ENCODE results near the gene ASB15. TPM values are rescaled to one million over a fixed set of nuclear protein-coding genes. Genes with fewer than 3 reads are reported as not detected.
A peak's percentile ranks its signal among the peaks of the same experiment; 100 is the strongest.
"Not testable (repeated sequence)": the region's sequence is repeated elsewhere in the genome, so short reads cannot be mapped to it uniquely, and the experiment has no call there.

The ASB15 gene
- not detected in 2 replicates for total RNA-seq (2014; rRNA removed; shearing (Covaris generic))

DNA sequence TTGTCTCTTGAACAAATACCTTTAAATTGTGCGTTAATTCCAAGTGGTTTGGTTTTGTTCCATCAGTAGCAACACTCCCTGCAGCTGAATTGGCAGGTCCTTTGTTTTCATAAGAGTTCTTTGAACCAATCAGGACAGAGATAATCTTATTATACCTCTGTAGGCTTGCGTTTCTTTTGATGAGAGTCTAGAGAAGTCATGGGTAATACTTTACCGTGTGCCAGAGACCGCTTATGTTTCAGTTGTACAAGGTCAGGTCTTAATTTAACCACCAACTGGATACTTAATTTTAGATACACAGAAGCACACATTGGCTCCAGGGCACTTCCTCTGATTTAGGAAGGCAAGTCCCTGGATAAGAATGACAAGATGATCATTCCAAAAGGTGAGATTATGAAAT is at the start of gene ASB15:
Gene ASB15, plus strand, starts transcription at position 292 of the 400 bp plus-strand sequence. CDS start 12,682 bp downstream, outside the sequence.
- DNase-seq (ENCODE audit: low spot score), result no peak

DNA sequence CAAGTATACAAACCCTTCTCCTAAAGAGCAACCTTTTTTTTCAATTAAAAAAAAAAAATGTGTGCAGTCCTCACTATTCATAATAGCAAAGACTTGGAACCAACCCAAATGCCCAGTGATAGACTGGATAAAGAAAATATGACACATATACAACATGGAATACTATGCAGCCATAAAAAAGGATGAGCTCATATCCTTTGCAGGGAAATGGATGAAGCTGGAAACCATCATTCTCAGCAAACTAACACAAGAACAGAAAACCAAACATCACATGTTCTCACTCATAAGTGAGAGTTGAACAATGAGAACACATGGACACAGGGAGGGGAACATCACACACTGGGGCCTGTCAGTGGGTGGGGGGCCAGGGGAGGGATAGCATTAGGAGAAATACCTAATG is 49.5 kb upstream of the ASB15 start:
- not testable (repeated sequence) for DNase-seq (ENCODE audit: low spot score)

DNA sequence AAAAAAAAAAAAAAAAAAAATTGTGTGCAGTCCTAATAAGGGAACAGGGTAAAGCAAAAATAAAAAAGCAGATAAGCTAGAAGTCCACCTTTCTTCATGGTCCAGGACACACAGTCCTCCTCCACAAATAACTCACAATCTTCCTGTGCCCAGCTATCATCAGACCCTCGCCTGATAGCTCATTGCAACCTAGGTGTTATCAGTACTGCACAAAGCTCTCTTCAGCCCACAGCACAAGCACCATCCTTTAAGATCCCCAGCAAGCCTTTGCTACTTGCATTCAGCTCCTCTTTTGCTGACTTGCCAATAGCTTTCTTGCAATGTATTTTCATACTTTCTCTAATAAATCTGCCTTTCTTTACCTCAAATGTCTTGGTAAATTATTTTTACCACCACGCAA is 49.0 kb upstream of the ASB15 start:
- no peak for DNase-seq (ENCODE audit: low spot score)

DNA sequence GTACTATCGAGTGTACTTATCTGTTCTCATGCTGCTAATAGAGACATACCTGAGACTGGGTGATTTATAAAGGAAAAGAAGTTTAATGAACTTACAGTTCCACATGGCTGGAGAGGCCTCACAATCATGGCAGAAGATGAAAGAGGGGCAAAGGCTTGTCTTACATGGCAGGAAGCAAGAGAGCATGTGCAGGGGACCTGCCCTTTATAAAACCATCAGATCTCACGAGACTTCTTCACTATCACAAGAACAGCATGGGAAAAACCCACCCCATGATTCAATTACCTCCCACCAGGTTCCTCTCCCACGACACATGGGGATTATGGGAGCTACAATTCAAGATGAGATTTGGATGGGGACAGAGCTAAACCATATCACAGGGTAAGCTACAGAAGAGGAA is 48.5 kb upstream of the ASB15 start:
- no peak for DNase-seq (ENCODE audit: low spot score)

DNA sequence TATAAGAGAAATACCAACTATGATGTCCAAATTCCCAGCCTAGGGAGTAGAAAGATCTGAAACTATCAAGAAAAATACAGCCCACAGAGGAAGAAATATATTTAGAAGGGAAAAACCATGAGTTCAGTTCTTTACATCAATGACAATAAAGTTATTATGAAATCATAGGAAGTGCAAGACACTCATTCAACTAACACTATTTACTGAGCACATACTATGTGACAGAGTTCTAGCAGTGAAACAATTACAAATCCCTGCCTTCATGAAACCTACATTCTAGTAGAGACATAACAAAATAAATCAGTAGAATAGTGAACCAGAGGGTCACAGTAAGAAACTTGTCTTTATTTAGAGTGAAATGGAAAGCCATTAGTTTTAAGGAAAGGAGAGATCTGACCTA is 46.1 kb upstream of the ASB15 start:
- no peak for DNase-seq (ENCODE audit: low spot score)

DNA sequence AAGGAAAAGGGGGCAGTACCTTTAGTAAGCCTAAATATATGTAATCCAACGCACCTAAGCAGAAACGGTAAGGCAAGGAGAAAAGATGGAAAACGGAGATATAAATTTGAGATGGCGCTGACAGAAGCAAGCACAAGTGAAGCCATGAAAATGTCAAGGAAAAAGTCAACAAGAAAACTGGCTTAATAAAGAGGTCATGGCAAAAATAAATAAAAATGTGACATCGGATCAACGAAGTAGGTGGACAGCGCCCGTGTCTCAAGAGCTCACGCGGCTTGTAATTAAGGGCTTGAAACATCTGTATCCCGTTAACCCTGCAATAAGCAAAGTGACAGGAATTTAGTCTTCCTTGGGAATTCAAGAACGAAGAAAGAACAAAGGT is 44.6 kb upstream of the ASB15 start:
- DNase-seq (ENCODE audit: low spot score), result no peak

DNA sequence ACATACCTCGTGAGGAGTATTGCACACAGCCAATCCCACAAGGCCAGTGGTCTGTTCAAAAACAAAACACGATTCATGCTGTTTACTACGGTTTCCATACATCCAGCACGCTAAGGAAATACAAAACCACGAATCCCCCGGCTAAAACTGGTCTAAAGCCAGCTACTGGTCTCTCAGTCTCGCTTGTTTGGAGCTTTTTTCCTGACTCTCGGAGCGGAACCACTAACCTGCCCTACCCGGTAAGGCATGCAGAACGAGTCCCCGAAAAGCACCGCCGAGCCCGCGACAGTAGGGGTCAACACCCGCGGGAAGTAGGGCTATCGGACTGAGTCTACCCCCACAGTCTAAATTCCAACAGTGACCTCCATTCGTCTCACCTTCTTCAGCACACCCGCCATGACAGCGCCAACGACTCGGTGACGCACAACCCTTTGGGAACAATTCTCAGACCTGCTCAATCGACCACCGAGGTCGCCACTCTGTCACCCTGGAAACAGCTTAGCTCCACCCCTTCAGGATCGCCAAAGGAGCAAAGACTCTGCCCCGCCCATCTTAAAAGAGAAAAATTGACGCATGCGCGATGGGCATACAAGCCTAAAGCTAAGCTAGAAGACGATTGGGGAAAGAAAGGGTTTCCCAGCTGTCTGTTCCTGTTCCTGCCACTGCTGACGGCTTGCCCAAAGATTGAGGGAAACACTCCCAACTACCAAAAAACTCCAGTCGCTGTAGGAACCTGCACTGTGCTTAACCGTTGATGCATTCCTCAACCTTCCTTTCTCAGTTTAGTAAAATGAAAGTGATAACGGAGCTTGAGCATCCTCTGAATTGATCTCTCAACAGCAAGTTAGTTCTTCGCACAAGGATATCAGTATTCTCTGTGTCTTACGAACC is 44.0 kb upstream of the ASB15 start, which contains the start of gene NDUFA5:
Gene NDUFA5, minus strand, starts transcription at position 421 of the 891 bp plus-strand sequence. Its CDS starts 23 bp downstream, at position 398.
- DNase-seq (ENCODE audit: low spot score), result peak; percentile 99

DNA sequence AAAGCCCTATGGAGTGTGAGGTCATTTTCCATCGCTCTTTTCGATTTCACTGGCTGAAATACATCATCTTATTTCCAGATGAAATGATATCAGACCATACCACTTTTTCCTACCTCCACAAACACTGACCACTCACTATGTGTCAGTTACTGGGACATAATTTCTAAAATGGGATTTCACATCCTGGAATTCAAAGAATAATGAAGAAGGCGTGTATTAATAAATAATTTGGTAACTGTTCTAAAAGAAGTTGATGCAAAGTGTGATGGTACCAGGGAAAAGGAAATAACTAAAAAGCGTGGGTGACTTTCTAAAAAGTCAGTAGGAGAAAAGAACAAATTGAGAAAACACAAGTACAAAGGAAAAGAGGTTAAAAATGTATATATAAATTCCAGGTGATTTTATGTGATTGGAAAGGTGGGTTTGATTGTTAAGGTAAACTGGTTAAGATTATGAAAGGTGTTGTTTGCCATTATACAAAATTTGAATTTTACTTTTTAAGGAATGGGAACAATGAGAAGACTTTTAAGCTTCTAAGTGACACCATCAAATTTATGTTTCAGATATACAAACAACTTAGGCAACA is 43.2 kb upstream of the ASB15 start:
- DNase-seq (ENCODE audit: low spot score), result no peak

DNA sequence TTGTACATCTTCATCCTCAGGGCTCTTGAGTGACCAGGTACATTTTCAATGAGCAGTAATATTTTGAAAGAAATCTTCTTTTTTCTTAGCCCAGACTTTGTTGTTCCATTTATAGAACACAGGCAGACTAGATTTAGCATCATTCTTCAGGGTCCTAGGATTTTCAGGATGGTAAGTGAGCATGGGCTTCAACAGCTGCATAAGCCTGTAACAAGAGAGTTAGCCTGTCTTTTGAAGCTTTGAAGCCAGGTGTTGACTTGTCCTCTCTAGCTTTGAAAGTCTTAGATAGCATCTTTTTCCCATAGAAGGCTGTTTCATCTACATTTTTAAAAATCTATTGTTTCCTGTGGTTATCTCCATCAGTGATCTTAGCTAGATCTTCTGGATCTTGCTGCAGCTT is 39.5 kb upstream of the ASB15 start:
- no peak for DNase-seq (ENCODE audit: low spot score)

DNA sequence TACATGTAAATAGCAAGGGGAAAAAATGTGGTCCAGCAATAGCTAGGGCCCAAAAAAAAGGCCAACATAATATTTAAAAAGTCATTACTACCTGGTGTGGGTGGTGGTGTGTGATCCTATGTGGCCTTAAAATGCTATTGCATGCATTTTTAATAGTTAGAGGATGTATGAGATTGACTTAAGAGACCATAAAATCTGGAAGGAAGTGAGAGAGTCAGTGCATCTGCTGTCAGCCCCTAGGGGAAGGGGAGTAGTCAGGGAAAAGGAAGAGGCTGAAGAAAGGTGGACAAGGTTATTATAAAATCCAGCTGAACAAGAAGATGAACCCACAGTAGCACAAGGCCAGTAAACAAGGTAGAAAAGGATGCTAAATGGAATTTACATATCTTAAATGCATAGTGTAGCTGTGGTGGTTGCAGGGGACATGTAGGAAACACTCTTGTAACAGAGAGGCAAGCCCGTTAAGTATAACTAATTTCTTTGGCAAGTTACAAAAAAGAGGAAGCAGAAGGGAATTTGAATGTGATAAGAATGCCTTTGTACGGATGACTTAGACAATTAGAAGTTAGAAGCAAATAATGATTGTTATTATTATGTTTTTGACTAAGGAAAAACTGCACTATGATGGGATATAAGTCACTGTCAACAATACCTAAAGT is 32.1 kb upstream of the ASB15 start:
- DNase-seq (ENCODE audit: low spot score), result no peak

DNA sequence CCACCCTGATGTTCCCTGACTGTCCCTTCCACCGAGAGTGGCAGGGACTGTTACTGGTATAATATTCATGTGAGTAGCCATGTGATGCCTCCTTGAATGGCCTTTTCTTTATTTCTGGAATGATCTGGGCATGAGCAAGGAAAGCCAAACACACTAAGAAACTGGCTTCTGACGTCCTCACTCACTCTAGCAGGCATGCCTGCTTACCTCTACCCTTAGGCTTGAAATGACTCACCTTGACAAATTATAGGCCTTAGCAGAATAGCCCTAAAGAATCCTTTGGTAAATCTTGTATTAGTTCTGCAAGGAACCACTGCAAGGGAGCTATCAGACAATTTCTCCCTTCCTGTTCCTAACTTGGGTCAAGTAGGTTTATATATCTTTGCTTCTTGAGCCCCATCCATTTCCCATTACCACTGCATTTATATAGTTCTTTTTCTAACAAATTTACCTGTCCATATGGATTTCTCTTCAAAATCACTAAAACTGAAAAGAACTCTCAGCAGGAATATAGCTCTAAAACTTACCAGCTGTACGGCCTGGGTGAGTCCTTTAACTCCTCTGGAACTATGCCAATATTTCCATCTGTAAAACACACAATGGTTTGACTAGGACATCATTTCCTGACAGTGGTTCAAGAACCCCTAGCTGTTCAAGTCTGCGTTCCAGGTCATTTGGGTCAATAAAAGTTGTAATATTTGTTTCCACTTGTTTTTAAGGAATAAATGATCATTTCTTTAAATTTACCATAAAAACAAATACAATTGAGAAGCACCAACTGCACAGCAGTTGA is 31.0 kb upstream of the ASB15 start:
- DNase-seq (ENCODE audit: low spot score), result no peak

DNA sequence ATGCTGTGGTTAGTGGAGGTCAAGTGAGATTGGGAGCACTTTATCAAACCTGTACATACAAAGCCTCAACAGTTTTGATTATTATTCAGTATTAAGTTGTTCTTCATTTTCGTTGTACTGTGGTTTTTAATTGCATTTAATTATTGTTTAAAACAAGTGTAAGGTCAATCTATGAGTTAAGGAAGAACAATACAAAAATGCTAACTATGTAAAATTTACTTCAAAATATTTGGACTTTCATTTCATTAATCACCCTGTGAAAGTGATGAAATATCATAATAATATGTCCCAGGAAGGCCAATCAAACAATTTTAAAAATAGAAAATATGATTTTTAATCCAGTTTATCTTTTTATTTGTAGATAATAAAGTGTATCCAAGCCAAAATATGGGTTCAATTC is 30.4 kb upstream of the ASB15 start:
- DNase-seq (ENCODE audit: low spot score), result no peak

DNA sequence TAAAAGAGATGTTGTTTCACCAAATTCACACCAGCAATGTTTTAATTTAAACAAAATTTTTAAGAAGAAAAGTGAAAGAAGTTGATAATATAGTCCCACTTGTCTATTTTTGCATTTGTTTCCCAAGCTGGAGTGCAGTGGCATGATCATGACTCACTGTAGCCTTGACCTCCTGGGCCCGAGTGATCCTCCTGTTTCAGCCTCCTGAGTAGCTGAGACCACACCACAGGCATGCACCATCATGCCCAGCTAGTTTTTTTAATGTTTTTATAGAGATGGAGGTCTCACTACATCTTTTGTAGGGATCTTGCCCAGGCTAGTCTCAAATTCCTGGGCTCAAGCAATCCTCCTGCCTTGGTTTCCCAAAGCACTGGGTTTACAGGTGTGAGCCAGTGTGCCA is 29.9 kb upstream of the ASB15 start:
- peak; percentile 19 for DNase-seq (ENCODE audit: low spot score)

DNA sequence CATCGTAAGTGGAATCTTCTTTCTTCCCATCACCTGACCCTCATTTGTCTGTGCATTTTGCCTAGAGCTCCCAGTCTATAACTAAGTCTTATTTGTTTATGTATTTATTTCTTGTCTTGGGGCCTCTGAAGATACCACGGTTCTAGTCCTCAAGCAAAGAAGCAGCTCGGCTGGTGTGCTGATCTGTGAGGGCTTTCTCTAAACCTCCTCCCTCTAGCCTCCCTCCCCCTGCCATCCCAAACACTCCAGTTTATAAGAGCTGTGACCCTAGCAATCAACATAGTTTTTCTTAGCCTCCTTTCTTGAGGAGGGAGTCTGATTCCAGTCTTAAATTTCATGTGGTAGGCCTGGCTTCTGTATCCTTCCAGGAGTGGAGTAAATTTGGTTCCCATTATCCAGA is 28.3 kb upstream of the ASB15 start:
- no peak for DNase-seq (ENCODE audit: low spot score)

DNA sequence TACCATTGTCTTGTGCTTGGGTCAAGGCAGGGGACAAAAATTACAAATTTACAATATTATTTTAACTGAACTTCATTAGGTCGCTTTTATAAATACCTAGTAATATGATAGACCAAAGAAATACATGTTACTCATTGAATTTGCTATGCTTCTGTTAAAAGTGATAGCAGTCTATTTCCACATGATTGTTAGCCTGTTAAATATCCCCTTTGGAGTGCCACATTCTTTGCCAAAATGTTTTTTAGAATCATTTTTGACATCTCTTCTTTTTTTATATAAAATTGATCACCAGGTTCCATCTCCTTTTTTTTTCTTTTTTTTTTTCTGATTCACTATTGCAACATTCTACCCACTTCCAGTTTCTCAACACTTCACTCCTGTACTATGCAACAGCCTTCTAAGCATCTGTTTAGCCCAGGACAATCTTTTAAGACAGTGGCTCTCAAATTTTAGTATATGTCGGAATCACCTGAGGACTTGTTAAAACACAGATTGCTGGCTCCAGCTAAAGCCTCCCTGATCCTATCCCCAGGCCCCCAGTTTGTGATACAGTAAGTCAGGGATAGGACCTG is 27.6 kb upstream of the ASB15 start:
- no peak for DNase-seq (ENCODE audit: low spot score)

DNA sequence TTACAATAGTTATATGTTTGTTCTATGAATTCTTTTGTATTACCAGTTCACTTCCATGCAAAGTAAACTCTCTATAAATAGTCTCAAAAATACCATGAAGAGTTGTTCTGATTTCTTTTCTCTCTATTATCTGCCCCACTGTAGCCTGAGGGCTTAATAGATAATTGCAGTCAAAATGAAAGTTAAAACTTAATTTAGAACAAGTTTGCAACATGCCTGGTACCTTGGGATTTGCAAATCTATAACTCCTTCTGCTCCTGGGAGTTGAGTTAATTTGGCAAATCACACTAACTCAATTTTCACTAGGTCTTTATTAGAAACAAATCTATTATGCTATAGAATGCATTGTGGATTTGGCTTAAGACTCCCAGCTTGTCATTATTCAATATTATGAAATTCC is 22.2 kb upstream of the ASB15 start:
- DNase-seq (ENCODE audit: low spot score), result no peak

DNA sequence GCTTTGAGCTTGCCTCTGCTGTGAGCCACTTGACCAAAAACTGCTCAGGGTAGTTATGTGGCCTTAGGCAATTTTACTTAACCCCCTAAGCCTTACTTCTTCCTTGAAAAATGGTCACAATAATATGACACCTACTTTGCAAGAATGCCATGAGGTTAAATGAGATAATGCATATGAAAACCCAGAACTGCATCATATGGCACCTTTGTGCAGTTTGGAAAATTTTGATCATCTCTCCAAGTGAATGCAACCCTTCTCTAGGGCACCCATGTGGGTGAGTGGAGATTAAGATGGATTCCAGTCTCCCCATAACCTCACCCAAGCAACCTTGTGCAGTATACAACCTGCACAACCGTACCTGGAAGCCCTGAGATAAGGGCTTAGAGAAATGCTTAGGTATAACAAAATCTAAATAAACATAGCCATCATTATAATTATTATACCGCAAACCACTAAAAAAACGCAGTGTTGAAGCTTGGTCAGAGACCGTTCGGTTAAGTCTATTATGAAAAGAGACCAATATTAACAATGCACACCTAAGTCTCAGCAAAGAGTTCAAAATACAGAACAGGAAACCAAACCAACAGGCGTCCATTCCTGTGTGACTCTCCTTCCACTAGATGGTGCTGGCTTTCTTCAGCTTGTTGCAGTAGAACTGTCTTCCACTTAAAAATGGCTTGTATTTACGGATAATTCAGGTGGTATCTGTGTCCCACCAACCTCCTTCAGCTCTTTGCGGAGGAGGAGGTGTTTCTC is 21.0 kb upstream of the ASB15 start:
- DNase-seq (ENCODE audit: low spot score), result peak; percentile 56

DNA sequence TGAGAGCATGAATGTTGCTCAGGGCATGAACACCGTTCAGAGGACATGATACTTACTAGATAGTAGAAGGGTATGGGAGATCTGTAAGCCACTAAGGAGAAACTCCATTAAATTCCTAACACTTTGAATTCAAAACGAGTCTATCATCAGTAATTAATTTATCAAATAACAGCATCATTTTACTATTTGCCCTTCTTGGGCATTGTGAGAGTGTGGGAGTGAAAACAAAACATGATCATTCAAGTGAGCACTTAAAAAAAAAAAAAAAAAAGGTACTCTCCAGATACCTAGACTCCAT is 20.5 kb upstream of the ASB15 start:
- no peak for DNase-seq (ENCODE audit: low spot score)

DNA sequence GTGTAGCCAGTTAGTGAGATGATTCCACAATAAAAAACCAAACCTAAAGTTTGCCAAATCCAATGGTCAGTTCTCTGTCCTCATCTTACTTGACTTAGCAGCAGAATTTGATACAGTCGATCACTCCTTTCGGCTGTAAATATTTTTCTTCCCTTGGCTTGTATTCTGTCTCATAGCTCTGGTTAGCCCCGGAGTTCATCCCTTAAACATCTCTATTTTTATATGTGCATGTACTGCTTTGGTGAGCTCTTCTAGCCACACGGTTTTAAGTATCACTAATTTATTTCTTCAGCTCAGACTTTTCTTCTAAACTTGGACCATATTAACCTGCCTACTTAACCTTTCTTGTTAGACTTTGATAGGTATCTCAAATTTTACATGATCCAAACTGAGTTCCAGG is 17.8 kb upstream of the ASB15 start:
- DNase-seq (ENCODE audit: low spot score), result no peak

DNA sequence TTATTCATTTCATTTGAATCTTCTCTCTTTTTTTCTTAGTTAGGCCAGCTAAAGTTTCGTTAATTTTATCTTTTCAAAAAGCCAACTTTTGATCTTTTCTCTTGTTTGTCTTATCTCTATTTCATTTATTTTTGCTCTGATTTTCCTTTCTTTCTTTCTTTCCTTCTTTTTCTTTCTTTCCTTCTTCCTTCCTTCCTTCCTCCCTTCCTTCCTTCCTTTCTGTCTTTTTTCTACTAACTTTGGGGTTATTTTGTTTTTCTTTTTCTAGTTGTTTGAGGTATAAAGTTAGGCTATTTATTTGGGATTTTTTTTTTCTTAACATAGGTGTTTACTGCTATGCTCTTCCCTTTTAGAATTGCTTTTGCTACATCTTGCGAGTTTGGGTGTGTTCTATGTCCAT is 13.2 kb upstream of the ASB15 start:
- no peak for DNase-seq (ENCODE audit: low spot score)

DNA sequence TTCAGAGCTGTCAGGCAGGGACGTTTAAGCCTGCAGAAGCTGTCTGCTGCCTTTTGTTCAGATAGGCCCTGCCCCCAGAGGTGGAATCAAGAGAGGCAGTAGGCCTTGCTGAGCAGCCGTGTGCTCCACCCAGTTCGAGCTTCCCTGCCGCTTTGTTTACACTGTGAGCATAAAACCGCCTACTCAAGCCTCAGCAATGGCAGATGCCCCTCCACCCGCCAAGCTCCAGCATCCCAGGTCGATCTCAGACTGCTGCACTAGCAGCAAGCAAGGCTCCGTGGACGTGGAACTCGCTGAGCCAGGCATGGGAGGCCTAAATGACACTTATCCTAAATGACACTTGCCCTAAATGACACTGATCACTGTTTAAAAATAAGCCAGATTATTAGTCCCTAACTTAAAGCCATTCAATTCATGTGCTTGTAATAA is 6.8 kb upstream of the ASB15 start:
- DNase-seq (ENCODE audit: low spot score), result no peak

Data from A172 (cell line).